SK-N-SH treated with all-trans-retinoic acid at 6 μM for 48 hours (cell line): ENCODE data around the gene C3orf22.

Experiments
- ATAC-seq: fragments of 200-7000 bp; cut with Tn5 transposase; 3 replicates; pipeline ENCODE4 v1.9.1; 2020; ENCODE audit warnings: mild to moderate bottlenecking, moderate library complexity
- ARNTL ChIP-seq: fragments of 450-650 bp; formaldehyde crosslinking; IDR thresholded peaks from 2 replicates; pipeline ENCODE4 v1.5.0; 2020; ENCODE audit warnings: low read depth, mild to moderate bottlenecking, moderate library complexity, borderline replicate concordance
- BACH2 ChIP-seq: fragments of 250-450 bp; sonication (Bioruptor Pico); IDR thresholded peaks from 2 replicates; pipeline ENCODE4 v1.9.0; 2021; ENCODE audit warnings: mild to moderate bottlenecking, borderline replicate concordance
- CSDC2 ChIP-seq: fragments of 250-450 bp; sonication (Bioruptor Pico); IDR thresholded peaks from 2 replicates; pipeline ENCODE4 v1.5.0; 2020; ENCODE audit warnings: mild to moderate bottlenecking, moderate library complexity
- CSRNP3 ChIP-seq: fragments of 250-450 bp; sonication (Bioruptor Pico); IDR thresholded peaks from 2 replicates; pipeline ENCODE4 v1.5.1; 2021; ENCODE audit warnings: mild to moderate bottlenecking, moderate library complexity
- GLIS3 ChIP-seq: fragments of 250-450 bp; sonication (Bioruptor Pico); IDR thresholded peaks from 2 replicates; pipeline ENCODE4 v1.5.0; 2020; ENCODE audit warnings: mild to moderate bottlenecking, moderate library complexity
- ISL1 ChIP-seq: fragments of 250-450 bp; sonication (Bioruptor Pico); IDR thresholded peaks from 2 replicates; pipeline ENCODE4 v2.1.2; 2022; ENCODE audit warnings: mild to moderate bottlenecking, moderate library complexity
- OSR1 ChIP-seq: fragments of 250-450 bp; sonication (Bioruptor Pico); IDR thresholded peaks from 2 replicates; pipeline ENCODE4 v1.8.0; 2022; ENCODE audit warnings: moderate library complexity, mild to moderate bottlenecking, inconsistent platforms
- PATZ1 ChIP-seq: fragments of 250-450 bp; sonication (Bioruptor Pico); IDR thresholded peaks from 2 replicates; pipeline ENCODE4 v1.8.0; 2020; ENCODE audit warnings: mild to moderate bottlenecking, moderate library complexity, borderline replicate concordance
- POU6F1 ChIP-seq: fragments of 250-450 bp; sonication (Bioruptor Pico); IDR thresholded peaks from 2 replicates; pipeline ENCODE4 v1.8.0; 2021; ENCODE audit warnings: low read depth, mild to moderate bottlenecking, moderate library complexity, borderline replicate concordance
- PPARA ChIP-seq: fragments of 250-450 bp; sonication (Bioruptor Pico); IDR thresholded peaks from 2 replicates; pipeline ENCODE4 v1.5.0; 2020; ENCODE audit warnings: mild to moderate bottlenecking, borderline replicate concordance
- RARB ChIP-seq: fragments of 250-450 bp; sonication (Bioruptor Pico); IDR thresholded peaks from 2 replicates; pipeline ENCODE4 v1.8.0; 2021; ENCODE audit warnings: mild to moderate bottlenecking, moderate library complexity
- SNAI2 ChIP-seq: fragments of 250-450 bp; sonication (Bioruptor Pico); IDR thresholded peaks from 2 replicates; pipeline ENCODE4 v1.5.0; 2020; ENCODE audit warnings: mild to moderate bottlenecking, moderate library complexity
- TCF4 ChIP-seq: fragments of 250-450 bp; sonication (Bioruptor Pico); IDR thresholded peaks from 2 replicates; pipeline ENCODE4 v1.8.0; 2021; ENCODE audit warnings: mild to moderate bottlenecking, moderate library complexity, borderline replicate concordance
- TOX ChIP-seq: fragments of 250-450 bp; sonication (Bioruptor Pico); IDR thresholded peaks from 2 replicates; pipeline ENCODE4 v1.8.0; 2021; ENCODE audit warnings: mild to moderate bottlenecking, moderate library complexity, borderline replicate concordance
- TSHZ2 ChIP-seq: fragments of 250-450 bp; sonication (Bioruptor Pico); IDR thresholded peaks from 2 replicates; pipeline ENCODE4 v1.5.0; 2020; ENCODE audit warnings: mild to moderate bottlenecking, moderate library complexity
- ZC3H10 ChIP-seq: fragments of 250-450 bp; sonication (Bioruptor Pico); IDR thresholded peaks from 2 replicates; pipeline ENCODE4 v1.5.1; 2021; ENCODE audit warnings: mild to moderate bottlenecking, moderate library complexity
- ZFP3 ChIP-seq: fragments of 250-450 bp; sonication (Bioruptor Pico); IDR thresholded peaks from 2 replicates; pipeline ENCODE4 v1.5.0; 2020; ENCODE audit warnings: mild to moderate bottlenecking, moderate library complexity
- ZFP30 ChIP-seq: fragments of 450-650 bp; formaldehyde crosslinking; IDR thresholded peaks from 2 replicates; pipeline ENCODE4 v1.5.0; 2022; ENCODE audit warnings: mild to moderate bottlenecking, moderate library complexity
- ZNF565 ChIP-seq: fragments of 450-650 bp; formaldehyde crosslinking; conservative IDR thresholded peaks from 2 replicates; pipeline ENCODE4 v1.5.0; 2020; ENCODE audit warnings: low read depth, mild to moderate bottlenecking, moderate library complexity
- ZNF70 ChIP-seq: fragments of 450-650 bp; formaldehyde crosslinking; IDR thresholded peaks from 2 replicates; pipeline ENCODE4 v1.5.0; 2020; ENCODE audit warnings: mild to moderate bottlenecking, moderate library complexity
- ZNF8 ChIP-seq: fragments of 450-650 bp; formaldehyde crosslinking; IDR thresholded peaks from 2 replicates; pipeline ENCODE4 v1.5.0; 2020; ENCODE audit warnings: mild to moderate bottlenecking, moderate library complexity

Gene C3orf22

GRCh38 chr3:126567696-126568438 is 9.1 kb upstream of the C3orf22 start (continued):
- TF ChIP-seq CSRNP3 (CRISPR knock-in tag) (no peak), TSHZ2 (CRISPR knock-in tag) (no peak), ZFP3 (CRISPR knock-in tag) (no peak), ZNF8 (CRISPR knock-in tag) (no peak), ISL1 (no peak), ZC3H10 (CRISPR knock-in tag) (no peak), CSDC2 (no peak), PPARA (CRISPR knock-in tag) (no peak)

GRCh38 chr3:126562737-126563276 is 4.1 kb upstream of the C3orf22 start:
- TF ChIP-seq ARNTL (CRISPR knock-in tag) (no peak), ZNF70 (CRISPR knock-in tag) (no peak), ISL1 (no peak), BACH2 (CRISPR knock-in tag) (no peak), ZC3H10 (CRISPR knock-in tag) (no peak), GLIS3 (CRISPR knock-in tag) (no peak), TOX (CRISPR knock-in tag) (no peak), TSHZ2 (CRISPR knock-in tag) (no peak), PPARA (CRISPR knock-in tag) (no peak), POU6F1 (CRISPR knock-in tag) (no peak), RARB (CRISPR knock-in tag) (no peak), ZNF565 (CRISPR knock-in tag) (no peak), CSDC2 (no peak), TCF4 (CRISPR knock-in tag) (no peak), SNAI2 (CRISPR knock-in tag) (no peak), ZFP30 (CRISPR knock-in tag) (no peak), ZFP3 (CRISPR knock-in tag) (no peak), PATZ1 (CRISPR knock-in tag) (no peak), OSR1 (CRISPR knock-in tag) (no peak)
- TF ChIP-seq, all 23 proteins: peak for 0
- no peak for ATAC-seq
